Embryonic facial prominence (tissue), 1 donor: ENCODE results near the gene PDE2A.

Source experiments
- DNase-seq: peaks from one replicate; pipeline ENCODE4 v3.0.0-alpha.2; 2016; ENCODE audit errors: extremely low spot score

PDE2A gene

DNA sequence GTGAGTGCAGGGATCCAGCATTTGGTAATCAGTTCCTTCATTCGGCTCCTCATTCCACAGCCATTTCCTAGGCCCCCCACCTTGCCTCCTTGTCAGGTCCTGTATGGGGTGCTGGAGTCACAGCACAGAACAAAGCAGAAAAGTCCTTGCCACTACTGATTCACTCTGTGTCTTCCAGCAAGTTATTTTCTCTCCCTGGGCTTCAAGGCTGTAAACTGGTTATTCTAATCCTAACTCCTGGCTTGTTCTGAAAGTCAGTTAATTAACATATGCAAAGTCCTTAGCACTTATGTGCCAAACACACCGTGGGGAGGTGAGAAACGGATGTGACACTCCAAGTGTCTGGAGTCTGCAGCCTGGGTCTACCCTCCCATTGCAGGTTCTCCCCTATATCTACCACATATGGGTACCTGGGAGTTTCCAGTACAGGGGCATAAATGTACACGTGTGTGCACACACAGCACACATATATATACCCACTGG is 30.6 kb upstream of the PDE2A start:
- DNase-seq, result no peak

DNA sequence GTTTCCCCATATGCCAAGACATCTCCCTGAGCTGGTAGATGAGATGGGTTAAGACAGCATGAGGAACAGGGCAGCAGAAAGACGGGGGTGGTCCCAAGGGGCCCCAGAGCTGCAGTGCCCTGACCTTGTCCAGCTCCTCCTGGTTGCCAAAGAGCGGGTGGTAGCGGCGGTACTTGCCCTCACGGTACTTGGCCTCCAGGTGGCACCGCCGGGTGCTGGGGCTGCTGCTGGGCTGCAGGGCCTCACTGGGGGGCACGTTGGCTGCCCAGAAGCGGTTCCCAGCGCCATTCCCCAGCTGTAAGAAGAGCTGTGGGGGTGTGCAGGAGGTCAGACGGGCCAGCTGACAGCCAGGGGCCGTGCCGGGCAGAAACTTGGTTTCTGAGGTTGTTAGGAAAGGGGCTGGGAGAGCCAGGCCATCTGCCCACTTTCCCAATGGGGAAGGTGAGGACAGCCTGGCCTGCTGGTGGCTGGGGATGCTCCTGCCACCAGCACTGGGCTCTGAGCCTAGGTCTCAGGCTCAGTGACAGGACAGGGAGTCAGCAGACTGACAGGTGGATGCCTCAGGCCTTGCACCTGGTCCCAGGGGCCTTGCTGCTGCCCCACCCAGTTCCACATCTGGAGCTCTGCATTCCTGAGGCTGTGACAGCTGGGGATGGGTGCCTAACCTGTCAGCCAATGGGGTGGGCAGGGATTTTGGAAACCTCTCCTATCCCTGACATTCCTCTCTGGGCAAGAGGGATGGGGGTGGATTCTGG is 30.0 kb upstream of the PDE2A start:
- DNase-seq, result no peak

DNA sequence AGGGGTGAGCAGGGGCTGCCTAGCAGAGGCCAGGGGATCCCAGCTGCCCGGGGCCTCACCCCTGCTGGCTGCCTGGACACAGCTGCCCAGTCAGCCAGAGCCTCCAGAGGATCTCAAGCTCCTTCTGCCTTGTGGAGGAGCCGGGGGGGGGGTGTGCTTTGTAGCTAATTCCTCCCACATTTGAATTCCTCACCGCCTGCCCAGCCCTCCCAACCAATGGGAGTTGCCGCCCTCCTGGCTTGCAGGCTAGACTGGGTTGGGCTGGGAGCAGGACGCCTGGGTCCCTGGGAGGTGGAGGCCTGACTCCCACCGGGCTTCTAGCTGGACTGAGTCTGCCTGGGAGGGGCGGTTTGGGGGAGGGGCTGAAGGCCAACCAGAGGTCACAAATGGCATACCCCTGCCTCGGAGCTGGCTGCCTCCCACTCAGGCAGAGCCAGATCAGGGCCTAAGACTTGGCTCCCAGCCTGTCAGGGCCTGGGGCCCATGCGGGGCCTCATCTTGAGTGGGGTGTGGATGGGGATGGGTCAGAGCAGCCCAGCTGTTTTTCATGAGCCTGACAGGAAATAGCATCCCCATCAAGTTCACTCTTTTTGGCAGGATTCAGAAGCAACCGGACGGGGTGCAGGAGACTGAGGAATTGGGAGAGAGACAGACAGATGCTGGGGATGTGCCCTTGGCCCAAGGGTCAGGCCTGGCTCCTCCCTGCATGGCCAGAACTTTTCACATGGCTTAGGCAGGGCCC is 29.2 kb upstream of the PDE2A start:
- no peak for DNase-seq

DNA sequence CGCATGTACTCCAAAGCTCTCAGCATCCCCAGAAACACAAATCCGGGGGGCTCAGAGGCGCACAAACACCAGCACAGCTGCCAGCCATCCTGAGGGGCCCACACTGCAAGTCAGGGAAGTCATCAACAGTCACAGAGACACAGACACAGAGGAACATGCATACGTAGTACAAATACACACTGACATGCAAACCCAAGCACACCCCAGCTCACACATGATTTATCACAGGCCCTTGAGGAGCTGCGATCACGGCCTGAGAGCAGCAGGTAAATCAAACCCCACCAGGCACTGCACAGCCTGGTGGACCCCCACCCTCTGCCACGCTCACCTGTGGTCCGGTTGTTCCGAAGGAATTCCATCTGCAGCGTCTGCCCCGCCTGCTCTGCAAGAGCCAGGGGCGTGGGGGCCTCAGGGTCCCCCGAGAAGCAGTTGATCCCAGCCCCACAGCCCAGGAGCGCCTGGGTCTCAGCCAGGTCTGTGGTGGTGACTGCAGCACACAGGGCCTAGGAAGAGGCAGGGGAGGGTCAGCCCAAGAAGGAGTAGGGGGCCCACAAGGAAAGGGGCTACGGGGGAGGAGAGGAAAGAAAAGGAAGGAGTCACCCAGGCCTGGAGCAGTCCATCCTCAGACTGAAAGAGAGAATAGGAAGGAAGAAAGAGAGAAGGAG is 28.5 kb upstream of the PDE2A start:
- DNase-seq, result no peak

DNA sequence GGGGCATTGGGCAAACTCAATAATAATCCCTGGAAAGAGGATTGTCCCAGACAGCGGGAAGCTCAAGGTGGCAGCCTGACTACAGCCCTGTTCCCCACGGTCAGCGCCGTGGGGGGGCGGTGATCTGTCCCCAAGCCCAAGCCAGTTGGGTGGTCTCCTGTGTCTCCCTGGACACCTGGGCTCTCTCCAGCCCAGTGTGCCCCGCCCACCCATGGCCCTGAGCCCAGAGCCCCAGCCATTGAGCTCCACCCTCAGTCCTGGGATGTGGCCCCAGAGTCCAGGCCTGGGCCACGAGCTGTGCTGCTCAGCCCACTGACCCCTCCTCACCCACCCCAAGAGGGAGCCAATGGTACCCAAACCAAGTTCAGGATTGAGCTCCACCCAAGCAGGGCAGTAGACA is 27.9 kb upstream of the PDE2A start:
- no peak for DNase-seq

DNA sequence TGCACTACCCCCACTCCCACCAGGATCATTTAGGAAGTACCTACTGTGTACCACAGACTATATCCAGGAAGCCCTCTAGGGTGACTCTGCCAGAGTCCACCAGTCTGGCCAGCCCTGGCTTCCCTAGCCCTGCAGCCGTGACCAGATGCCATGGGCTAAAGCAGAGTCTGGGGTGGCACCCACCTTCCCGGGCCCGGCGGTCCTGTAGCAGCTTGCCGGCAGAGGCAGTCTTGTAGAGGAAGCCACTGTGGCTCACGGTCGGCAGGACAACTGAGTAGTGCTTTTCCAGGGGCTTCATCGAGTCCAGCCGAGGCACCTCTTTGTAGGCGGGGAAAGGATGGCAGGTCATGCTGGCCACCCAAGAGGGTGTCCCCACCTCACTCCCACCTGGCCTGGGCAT is 27.2 kb upstream of the PDE2A start:
- no peak for DNase-seq

DNA sequence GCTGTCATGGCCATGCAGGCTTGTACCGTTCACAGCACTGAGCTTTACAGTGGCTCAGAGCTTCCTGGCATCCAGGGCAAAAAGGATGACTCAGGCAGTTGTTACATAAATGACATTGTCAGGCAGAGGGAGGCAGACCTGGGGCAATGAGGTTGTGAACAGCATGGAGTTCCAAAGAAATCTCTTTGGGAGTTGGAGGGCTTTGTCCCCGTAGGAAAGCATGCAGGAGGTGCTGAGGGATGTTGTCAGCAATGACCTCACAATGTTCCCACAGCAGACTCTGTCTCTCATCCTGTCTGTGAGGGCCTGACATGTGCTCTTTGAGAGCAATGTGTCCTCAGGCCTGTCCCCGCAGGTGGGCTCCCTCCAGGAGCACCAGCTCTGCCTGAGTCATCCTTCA is 25.9 kb upstream of the PDE2A start:
- DNase-seq, result no peak

DNA sequence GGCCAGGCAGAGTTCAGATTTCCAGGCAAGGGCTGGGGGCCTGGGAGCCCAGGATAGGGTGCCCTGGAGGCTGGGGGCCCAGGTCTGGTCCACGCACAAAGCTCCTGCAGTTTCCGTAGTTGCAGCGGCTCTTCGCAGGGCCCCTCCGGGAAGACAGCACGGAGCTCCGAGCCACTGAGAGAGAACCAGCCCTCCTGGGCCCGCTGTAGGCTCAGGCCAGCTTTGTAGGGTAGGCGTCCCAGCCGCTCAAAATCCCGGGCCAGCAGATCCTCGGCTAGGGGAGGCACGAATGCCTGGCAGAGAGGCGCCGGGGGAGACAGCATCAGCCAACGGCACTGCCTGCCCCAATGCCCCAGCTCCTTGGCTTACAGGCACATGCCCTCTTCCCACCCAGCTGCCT is 23.6 kb upstream of the PDE2A start:
- DNase-seq, result no peak

DNA sequence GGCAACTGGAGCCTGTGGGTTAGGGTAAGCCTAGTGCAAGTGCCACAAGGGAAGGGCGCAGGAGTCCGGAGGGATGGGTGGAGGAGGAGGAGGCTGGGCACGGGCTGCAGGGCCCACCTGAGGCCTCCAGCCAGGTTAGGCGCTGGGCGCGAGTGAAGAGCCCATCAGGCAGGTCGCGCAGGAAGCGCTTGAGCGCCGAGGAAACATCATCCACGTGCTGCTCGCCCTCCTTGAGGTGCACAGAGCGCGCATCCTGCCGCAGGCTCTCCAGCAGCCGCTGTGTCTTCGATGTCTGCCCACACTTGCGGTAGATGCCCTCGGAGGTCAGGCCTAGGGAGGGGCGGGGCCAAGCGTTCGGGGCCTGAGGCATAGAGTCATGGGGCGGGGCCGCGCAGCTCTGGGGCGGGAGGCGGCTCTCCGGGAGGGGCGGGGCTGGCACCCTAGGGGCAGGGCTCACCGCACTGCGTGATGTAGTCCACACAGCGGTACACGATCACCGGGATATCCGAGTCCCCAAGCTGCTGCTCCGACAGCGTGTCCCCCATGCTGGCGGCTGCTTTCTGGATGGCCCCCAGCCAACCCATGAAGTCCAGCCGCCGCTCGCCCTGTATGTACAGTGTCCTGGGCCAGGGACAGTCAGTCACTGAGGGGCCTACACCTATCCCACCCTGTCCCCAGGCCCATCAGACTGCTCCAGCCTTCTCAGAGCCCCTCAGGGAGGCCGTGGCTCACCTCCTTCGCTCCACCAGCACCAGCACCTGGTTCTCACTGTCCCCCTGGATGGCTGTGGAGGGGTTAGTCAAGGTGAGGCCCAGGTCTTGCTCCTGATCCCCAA is 22.9 kb upstream of the PDE2A start:
- DNase-seq, result no peak

DNA sequence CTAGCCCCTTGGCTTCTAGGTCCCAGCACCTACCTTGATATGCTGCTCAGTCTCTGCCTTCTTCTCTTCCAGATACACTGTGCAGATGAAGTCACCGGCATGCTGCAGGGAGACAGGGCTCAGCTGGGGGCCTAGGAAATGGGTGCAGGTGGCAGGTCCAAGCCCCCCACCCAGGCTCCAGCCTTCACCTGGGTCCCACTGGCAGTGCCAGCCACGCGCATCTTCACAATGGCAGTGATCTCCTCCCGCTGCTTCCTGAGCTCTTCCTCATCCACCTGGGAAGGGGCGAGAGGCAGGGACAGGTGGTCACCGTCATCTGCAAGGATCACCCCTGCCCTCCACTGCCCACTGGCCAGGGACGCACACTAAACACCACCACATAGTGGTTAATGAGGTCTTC is 21.1 kb upstream of the PDE2A start:
- DNase-seq, result no peak

DNA sequence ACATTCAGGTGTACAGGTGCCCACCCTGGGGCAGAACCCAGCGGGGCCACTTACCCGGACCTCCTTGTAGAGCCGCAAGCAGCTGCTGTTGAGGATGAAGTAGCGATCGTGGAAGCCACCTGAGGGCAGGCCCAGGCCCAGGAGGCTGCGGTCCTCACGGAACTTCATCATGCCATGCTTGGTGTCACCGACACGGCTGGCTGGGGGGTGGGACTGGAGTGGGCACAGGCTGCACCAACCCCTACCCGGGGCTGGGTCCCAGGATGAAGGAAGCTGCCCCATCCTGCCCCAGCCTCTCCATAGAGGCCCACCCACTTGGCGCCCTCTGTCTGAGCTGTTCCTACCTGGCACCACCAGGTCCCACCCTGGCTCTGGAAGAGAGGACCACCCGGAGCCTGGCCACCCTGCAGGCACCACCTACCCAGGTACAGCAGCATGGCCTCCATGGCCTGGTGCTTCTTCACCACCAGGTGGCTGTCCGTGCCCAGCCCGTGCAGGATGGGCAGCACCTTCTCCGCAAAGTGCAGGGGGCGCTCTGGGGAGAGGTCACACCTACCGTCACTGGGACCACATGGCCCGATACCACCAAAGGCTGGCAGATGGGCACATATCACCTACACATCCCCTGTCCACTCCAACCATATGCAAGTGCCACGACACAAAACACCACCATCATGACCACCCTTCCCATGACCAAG is 19.2 kb upstream of the PDE2A start:
- no peak for DNase-seq

DNA sequence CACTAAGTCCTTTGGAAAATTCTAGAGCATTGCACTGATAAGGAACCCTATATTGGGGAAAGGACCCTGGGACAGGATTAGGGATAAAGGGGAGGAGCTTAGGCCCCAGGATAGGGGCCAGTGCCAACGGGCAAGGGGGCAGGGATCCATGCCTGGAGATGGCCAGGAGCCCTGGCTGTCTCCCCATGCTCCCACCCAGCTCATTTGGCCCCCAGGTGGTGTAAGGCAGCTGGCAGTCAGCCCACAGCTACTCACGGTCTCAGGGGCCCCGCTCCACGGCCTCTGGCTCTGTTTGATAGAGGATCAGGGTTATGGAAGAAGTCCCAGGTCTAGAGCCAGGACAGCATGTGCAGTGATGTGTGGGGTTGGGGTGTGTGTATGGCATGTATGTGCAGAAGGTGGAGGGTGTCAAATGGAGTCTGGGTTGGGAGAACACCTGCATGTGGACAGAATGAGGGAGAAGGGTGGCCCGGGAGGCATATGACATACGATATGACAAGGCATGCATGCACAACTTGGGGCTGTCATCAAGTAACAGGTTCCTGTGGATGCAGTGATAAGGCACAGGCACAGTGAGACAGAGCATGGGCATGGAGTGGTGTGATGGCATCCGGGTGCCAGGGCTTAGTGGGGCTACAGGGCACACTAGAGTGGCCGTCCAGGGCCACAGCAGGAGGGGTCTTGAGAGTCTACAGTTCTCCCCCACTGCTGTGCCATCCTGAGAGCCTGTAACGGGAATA is 18.4 kb upstream of the PDE2A start:
- DNase-seq, result no peak

DNA sequence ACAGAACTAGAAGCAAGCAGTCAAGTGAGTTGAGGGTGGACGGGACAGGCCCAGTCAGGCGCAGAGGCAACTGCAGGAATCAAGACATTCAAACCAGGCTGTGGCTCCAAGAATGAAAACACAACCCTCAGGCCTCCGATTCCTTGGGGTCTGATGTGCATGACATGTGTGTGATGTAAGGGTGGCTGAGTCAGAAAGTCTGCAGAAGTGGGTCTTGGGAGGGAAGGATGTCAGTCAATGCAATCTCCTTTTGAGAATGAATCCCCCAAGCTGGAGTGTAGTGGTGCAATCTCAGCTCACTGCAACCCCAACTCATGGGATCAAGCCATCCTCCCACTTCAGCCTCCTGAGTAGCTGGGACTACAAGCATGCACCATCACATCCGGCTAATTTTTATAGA is 15.9 kb upstream of the PDE2A start:
- no peak for DNase-seq

DNA sequence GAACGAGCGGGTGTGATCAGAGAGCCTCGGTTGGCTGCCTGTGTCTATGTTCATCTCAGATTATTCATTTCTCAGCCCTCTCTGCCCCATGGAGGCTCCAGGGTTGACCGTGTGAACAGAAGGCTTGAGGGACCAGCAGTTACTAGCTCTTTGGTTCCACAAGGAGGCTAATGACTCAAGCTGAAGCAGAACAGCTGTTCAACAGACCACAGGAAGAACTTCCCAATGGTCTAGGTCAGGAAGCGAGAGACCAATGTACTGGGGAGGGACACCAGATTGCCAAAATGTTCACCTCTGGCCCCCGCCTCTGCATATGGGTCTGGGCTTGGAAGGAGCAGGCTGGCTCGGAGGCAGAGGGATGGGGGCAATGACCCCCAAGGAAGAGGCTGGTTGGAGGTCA is 14.7 kb upstream of the PDE2A start:
- DNase-seq, result no peak

DNA sequence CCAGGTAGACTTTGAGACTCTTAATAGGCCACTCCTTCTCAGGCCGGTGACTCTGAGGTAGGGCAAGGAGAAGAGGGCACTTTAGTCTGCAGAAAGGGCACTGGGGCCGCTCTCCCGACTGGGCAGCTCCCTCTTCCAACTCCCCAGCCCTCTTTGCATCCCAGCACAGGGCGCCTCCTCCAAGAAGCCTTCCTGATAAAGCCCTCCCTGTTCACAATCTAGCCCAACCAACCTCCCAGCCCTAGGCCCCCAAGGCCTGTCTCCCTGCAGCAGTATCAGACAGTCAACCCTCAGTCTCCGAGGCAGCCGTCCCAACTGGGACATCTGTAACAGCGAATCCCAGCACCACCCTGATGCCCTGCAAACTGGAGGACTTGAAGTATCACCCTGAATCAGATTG is 14.3 kb upstream of the PDE2A start:
- no peak for DNase-seq

DNA sequence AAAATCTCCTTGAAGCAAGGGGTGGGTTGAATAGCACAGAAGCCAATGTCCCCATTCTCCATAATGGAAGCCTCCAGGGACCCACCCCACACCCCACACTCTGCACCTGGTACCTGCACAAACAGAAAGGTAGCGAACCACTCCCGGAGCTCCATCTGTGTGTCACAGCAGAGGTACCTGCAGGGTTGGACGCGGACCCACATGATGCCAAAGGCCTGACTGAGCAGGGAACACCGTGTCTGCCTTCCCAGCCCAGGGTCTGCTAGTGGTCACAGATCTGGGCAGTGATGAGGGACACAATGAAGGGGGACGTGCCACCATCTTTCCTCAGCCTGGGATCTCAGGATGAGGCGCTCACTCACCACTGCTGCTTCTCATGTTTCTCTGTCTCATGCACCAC is 13.1 kb upstream of the PDE2A start:
- DNase-seq, result no peak

DNA sequence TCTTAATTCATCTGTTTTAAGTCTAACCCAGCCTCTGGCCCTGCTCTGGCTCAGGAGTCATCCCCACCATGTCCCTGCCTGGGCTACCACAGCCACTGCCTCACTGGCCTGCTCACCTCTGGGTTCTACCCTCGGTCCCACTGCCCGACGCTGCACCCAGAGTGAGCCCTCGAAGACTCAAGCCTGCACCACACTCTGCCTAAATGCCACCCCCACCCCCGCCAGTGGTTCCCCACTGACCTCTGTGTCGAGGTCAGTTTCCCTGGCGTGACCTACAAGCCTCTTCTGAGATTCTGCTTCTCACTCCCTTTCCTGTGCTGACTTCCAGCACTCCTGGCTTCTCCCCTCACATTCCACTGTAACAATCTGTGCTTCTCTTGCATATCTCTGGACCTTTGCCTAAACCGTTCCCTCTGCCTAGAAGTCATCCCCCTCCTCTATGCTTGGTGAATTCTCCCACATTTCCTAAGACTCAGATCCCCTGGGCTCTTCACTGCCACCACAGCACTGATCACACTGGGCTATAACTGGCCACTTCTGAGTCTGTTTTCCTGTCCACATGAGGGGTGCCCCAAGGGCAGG is 12.5 kb upstream of the PDE2A start:
- no peak for DNase-seq

DNA sequence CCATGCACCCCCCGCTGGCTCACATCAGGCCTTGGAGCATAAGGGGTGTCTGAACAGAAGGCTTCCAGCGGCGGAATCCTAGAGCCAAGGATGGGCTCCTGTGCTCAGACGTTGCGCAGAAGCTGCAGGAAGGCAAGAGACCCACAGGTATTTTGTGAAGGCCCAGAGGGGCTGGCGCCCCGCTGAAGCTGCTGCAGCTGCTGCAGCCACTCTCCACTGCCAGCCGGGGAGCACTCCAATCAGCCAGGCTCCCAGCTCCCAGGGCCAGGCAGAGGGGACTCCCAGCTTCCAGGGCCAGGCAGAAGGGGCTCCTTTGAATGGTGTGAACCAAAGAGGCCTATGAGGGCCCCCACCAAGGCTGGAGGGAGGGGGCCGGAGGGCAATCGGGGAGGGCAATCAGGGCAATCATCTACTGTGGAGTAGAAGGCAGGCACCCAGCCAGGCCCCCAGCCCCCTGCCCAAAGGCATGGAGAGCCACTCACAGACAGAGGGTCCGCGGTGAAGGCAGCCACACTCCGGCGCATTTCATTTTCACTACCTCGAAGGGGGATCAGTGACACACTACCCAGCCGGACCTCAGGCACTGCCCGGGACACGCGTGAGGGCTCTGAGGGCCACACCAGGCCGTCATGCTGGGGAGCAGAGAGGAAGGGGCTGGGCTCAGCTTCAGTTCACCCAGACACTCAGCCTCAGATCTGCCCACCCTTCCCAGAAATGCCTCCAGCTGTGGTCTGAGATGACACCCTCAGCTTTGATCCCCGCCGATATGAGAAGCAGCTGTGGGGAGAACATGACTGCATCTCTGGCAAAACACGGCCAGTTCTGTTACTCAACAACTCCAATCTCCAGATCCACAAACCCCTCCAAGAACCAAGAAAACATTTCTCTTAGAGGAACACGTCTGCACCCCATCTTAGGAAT is 11.6 kb upstream of the PDE2A start:
- DNase-seq, result no peak

DNA sequence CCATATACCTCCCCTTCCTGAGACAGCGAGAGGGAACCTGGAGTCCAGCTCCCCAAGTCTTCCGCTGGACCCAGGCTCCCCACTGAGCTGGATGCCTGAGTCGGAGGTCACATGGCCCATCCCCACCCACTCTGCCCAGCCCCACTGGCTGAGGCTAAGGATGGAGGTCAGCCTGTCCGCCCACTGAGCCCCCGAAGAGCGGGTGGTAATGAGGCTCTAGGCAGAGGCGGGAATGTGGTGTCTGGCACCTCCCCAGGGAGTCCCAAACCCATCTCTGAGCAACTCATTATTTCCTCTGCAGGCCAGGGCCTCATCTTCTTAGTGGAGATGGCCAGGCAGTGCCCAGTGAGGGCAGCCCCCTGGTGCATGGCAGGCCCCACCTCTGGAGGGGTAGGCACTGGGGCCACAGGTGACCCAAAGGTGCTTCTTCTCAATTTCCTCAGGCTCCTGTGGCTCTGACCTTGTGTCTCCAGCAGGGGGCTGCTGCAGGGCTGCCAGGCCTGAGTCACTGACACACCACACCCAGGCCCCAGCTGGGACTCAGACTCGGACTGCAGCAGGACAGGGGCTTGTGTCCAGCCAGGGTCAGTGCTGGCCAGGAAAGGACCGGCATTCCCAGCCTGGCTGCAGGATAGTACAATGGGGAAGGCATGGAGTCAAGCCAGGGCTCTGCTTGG is 10.2 kb upstream of the PDE2A start:
- no peak for DNase-seq
